GM19240 (cell line): ENCODE measurements around the gene ARPC5.
"Not testable (repeated sequence)": the region's sequence is repeated elsewhere in the genome, so short reads cannot be mapped to it uniquely, and the experiment has no call there.

ENCODE experiments used
- DNase-seq: peaks from one replicate; pipeline ENCODE4 v3.0.0; 2011; ENCODE audit warnings: low spot score; ENCODE audit not compliant: insufficient read length

Gene ARPC5

GRCh38 chr1:183646776-183647175, 11.2 kb upstream of the ARPC5 start:
- no peak for DNase-seq

- no peak for DNase-seq
Observed at GRCh38 chr1:183645531-183645930, 9.9 kb upstream of the ARPC5 start.

DNA sequence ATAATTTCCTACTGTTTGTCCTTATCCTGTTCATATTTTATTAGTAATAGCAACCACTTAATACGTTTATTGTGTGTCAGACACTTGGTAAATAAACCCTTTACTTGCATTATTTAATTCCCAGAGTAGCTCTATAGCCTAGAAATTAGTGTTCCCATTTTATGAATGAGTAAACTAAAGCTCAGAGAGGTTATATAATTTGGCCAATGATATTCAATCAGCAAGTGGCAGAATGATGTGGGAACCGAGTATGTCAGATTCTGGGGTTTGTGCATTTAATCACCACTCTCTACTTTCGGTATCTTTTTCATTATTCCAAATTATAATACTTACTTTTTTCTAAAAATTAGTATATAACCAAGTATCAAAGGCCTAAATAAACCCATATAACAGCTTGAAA, 6.6 kb upstream of the ARPC5 start:
- no peak for DNase-seq

DNA sequence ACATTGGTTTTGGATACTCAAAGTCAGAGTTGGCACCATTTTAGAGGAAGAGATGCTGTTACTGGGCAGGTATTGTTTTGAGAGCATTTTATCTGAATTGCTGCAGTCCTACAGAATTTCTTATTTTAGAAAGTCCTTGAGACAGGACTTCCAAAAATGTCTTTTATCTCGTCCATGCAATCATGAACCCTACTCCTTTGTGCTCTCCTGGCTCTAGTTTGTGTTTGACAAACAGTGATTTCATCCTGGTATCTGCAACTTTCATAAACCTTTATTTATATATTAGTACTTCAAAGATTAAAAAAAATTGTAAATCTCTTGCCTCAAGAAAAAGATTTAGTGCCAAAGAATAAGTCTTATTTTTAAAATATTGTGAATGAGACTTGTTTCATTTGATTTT, 4.6 kb upstream of the ARPC5 start:
- DNase-seq, result no peak

- DNase-seq, result no peak
Observed at GRCh38 chr1:183638649-183639387, 3.2 kb upstream of the ARPC5 start.

GRCh38 chr1:183636783-183637182, 1.2 kb upstream of the ARPC5 start:
- DNase-seq, result no peak

- DNase-seq, result no peak
Observed at GRCh38 chr1:183636334-183636682, 725 bp upstream of the ARPC5 start.

DNA sequence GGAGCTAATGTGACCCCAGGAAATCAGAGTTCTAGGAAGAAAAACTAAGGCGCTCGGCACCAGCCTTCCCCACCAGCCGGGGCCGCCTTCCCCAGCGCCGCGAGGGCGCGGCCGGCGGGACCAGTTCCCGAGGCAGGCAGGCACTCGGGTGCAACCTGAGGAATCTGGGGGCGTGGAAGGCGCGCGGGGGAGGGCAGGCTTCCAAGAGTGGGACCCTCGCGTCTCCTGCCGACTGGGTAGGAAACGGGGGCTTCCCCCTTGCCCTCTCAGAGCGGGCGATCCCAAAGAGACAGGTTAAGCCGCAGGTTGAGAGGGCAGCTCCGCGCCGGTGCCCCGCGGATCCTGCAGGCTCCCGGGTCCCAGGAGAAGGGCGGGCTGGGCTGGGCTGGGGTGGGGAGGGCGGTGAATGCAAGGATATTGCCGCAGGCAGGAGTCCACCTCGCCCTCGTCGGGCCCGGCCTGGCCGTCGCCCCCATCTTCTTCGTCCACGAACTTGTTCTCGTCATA, 431 bp downstream of the ARPC5 start:
- no peak for DNase-seq

- no peak for DNase-seq
Observed at GRCh38 chr1:183634429-183635065, 1.0 kb downstream of the ARPC5 start.

- DNase-seq, result no peak
Observed at GRCh38 chr1:183633676-183634343, 1.8 kb downstream of the ARPC5 start.

DNA sequence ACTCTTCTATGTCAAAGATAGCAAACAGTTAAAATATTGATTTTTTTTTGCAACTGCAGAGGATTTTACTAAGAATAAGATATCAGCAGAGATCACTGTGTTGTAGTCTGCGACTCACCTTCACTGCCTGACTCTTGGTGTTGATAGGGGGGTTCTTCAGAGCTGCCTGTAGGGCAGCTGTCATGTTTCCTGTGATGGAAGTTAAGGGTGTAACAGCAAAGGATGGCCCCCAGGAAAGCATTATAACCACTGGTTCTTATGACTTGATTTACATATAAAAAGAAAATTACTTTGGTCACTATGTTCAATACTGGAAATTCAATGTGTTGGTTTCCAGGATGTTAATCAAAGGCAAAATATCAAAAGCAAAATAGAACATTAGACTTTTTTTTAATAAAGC, 2.6 kb downstream of the ARPC5 start:
- no peak for DNase-seq

DNA sequence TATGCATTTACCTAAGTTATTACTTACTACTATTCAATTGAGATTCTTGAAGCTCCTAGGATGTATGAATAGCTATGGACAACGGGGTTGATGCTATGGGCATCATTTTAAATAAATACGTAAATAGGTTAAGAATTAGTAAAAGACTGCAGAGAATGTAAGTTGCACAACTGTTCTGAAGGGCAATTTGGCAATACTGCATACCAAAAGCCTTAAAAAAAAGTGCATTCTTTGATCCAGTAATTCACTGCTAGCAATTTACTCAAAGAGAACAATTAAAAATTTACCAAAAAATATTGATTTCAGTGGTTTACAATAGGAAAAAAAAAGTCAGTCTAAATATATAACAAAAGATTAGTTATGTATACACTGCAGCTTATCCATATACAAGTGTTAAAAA, 3.5 kb downstream of the ARPC5 start:
- DNase-seq, result no peak

DNA sequence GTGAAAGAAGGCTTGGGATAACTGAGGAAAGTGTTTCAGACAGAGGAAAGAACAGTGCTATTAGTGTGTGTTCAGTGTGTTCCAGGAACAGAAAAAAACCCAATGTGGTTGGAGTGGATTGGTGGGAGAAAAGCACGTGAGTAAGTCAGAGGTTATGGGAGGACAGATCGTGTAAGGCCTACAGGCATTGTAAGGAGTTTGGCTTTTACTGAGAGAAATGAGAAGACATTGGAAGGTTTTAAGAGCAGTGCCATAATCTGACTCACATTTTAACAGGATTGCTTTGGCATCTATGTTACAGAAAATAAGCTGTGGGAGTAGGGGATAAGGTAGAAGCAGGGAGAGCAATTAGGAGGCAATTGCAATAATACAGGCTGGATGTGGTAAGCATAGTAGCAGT, 4.8 kb downstream of the ARPC5 start:
- DNase-seq, result no peak

DNA sequence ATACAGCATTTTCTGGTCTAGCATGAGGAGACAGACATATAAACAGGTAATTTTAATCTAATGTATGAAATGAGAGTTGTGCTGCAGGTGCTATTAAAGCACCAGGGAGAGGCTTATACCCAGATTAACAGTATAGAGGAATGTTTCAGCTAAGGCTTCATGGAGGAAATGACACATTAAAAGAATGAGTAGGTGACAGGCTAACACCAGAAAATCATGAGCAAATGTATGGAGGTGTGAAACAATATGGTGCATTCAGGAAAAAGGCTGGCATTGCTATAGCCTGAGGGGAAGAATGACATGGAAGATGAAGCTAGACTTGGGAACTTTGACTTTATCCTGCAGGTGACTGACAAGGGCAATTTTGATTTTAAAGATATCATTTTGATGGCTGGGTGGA, 7.0 kb downstream of the ARPC5 start:
- DNase-seq, result no peak

GRCh38 chr1:183626236-183626635, 9.3 kb downstream of the ARPC5 start:
- not testable (repeated sequence) for DNase-seq

- DNase-seq, result no peak
Observed at GRCh38 chr1:183622884-183623785, 12.4 kb downstream of the ARPC5 start.

GRCh38 chr1:183622013-183622412, 13.6 kb downstream of the ARPC5 start:
- DNase-seq, result no peak

DNA sequence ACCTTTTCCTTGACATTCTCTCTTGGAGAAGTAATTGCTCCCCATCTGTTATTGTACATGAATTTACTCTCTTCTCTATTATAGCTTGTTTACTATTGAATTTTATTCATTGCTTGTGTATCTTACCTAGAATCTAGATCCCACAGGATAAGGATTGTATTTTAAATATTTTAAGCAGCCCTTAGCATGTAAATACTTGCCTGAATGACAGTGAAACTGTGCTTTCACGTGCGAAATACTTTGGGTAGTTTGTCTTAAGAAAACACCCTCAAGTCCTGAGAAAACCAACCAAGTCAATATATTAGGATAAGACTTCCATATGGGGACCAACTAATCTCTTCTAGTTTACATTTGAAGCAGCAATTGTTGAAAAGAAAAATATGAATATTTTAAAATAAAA, 15.3 kb downstream of the ARPC5 start:
- no peak for DNase-seq

DNA sequence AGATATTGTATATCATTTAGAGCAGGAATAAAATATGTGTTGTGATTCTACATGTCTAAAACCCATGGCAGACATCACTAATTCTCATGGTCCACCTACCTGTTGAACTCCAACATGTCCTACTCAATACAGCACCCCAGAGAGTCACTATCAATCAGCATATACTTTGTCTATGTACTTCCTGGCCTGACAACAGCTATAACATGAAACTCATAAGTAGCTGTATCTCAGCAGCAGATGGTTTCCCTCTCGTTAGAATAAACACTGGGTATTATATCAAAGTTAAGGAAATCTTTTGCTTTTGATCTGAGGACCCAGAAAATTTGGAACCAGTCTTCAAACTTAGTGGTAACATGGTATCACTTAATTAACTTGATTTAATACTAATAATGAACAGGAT, 15.8 kb downstream of the ARPC5 start:
- DNase-seq, result no peak

- not testable (repeated sequence) for DNase-seq
Observed at GRCh38 chr1:183618202-183618601, 17.4 kb downstream of the ARPC5 start.

GRCh38 chr1:183612975-183613374, 22.6 kb downstream of the ARPC5 start:
- not testable (repeated sequence) for DNase-seq

DNA sequence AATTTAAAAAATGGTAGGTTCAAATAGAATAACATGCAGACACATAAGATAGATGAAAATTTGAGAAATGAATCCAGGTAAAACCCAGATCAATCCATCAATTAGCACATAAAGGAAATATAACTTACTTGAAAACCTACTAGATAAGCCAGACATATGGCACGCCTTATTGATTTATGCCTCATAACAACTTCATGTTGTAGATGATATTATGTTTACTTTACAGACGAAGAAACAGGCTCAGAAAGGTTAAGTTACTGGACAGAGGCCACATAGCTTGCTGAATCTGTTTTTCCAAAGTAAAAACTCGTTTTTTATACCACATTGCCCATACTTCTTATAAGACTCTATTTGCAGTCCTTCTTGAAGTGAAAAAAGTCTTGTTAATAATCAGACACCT, 23.2 kb downstream of the ARPC5 start:
- DNase-seq, result no peak
